Calu3 (cell line): ENCODE measurements around the gene EFEMP1. TPM values are rescaled to one million over a fixed set of nuclear protein-coding genes. Genes with fewer than 3 reads are reported as not detected.

Source experiments
- BruUV-seq: library from RNA; stranded (reverse); fragments of 400-500 nt; replicated peaks from 2 replicates; lab custom pipeline; 2021; lab: Mats Ljungman, UMichigan
- CTCF ChIA-PET: fragments of 300-600 bp; sonication (Branson Sonifier 250); formaldehyde crosslinking; loops from one replicate; lab custom pipeline; 2022; ENCODE audit warnings: antibody characterized with exemption; lab: Charles Lee
- DNase-seq: peaks from one replicate; pipeline ENCODE4 v3.0.0; 2022
- H3K27ac Mint-ChIP-seq: one replicate; pipeline ENCODE4 v1.8.0; 2022; ENCODE audit warnings: mixed read lengths; ENCODE audit not compliant: unreplicated experiment
- H3K27me3 Mint-ChIP-seq: one replicate; pipeline ENCODE4 v1.8.0; 2022; ENCODE audit warnings: mixed read lengths; ENCODE audit not compliant: unreplicated experiment
- H3K36me3 Mint-ChIP-seq: one replicate; pipeline ENCODE4 v1.8.0; 2022; ENCODE audit warnings: mild to moderate bottlenecking, moderate library complexity, mixed read lengths; ENCODE audit not compliant: insufficient read depth, unreplicated experiment
- H3K4me1 Mint-ChIP-seq: one replicate; pipeline ENCODE4 v1.8.0; 2022; ENCODE audit warnings: mild to moderate bottlenecking, low read depth, mixed read lengths; ENCODE audit not compliant: unreplicated experiment
- H3K4me3 Mint-ChIP-seq: one replicate; pipeline ENCODE4 v1.8.0; 2022; ENCODE audit warnings: mild to moderate bottlenecking, low read depth, moderate library complexity, mixed read lengths; ENCODE audit not compliant: unreplicated experiment
- H3K9me3 Mint-ChIP-seq: one replicate; pipeline ENCODE4 v1.8.0; 2022; ENCODE audit warnings: low read depth, mixed read lengths; ENCODE audit not compliant: unreplicated experiment
- intact Hi-C: fragments of 100-400 bp; cut with micrococcal nuclease; formaldehyde crosslinking; loops from one replicate; pipeline ENCODE4 v1.10.0; 2022; ENCODE audit not compliant: unreplicated experiment
- total RNA-seq: library from RNA; stranded (reverse); gene quantifications from 2 replicates; pipeline ENCODE4 v1.2.3, GENCODE V29; 2022
- TF ChIP-seq, protein P1 (sequence below): fragments of 200-600 bp; IDR thresholded peaks from one replicate; pipeline ENCODE4 v1.8.0; 2022; ENCODE audit warnings: antibody characterized with exemption; ENCODE audit not compliant: unreplicated experiment

EFEMP1 gene
- total RNA-seq, 1 experiment from 2014 or later, result 51.5 TPM

GRCh38 chr2:55916473-55917049 lies 7.0 kb downstream of the EFEMP1 start:
- no peak for DNase-seq
- Mint-ChIP-seq H3K36me3 (no peaks in the 10 kb centered on the region), H3K4me1 (no peaks in the 10 kb centered on the region), H3K9me3 (no peaks in the 10 kb centered on the region), H3K27ac (no peak overlapping the region), H3K27me3 (no peaks in the 10 kb centered on the region), H3K4me3 (no peak overlapping the region)
- CTCF ChIA-PET, result no interaction called here
- BruUV-seq, result no TSS peak
- TF ChIP-seq, protein P1, sequence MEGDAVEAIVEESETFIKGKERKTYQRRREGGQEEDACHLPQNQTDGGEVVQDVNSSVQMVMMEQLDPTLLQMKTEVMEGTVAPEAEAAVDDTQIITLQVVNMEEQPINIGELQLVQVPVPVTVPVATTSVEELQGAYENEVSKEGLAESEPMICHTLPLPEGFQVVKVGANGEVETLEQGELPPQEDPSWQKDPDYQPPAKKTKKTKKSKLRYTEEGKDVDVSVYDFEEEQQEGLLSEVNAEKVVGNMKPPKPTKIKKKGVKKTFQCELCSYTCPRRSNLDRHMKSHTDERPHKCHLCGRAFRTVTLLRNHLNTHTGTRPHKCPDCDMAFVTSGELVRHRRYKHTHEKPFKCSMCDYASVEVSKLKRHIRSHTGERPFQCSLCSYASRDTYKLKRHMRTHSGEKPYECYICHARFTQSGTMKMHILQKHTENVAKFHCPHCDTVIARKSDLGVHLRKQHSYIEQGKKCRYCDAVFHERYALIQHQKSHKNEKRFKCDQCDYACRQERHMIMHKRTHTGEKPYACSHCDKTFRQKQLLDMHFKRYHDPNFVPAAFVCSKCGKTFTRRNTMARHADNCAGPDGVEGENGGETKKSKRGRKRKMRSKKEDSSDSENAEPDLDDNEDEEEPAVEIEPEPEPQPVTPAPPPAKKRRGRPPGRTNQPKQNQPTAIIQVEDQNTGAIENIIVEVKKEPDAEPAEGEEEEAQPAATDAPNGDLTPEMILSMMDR, result no peak
- intact Hi-C loops, result no loop called here

DNA sequence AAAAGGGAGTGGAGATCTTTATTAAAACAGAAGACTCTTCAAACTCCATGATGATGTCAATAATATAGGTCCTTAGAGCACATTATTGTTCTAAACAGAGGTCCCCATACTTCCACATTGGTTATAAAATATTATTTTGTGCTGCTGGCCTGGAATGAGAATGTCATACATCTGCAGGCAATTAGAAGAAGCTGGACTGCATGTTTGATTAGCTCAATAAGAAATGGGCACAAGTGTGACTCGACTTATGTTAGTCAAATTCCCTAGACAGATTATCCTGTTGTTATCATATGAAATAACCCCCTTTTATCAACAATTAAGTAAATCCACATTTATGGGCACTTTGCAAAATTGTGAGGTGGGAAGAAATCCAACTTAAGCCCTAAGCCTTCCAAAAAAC lies 8.8 kb downstream of the EFEMP1 start:
- no peaks in the 10 kb centered on the region for H3K4me1 Mint-ChIP-seq
- H3K27ac Mint-ChIP-seq, result no peak overlapping the region
- no peak for DNase-seq
- TF ChIP-seq, protein P1, result no peak
- H3K9me3 Mint-ChIP-seq, result no peaks in the 10 kb centered on the region
- BruUV-seq, result no TSS peak
- CTCF ChIA-PET, result no interaction called here
- no peak overlapping the region for H3K4me3 Mint-ChIP-seq
- no peaks in the 10 kb centered on the region for H3K36me3 Mint-ChIP-seq
- intact Hi-C loops, result loop anchor here (5.0 kb wide), 1 partner anchor 362 kb away; no protein-coding TSS in a partner anchor
- H3K27me3 Mint-ChIP-seq, result no peaks in the 10 kb centered on the region

- intact Hi-C loops, result loop anchor here (5.0 kb wide), 1 partner anchor 361 kb away; no protein-coding TSS in a partner anchor
- no peak for DNase-seq
- H3K4me1 Mint-ChIP-seq, result no peaks in the 10 kb centered on the region
- TF ChIP-seq, protein P1, result no peak
- H3K27ac Mint-ChIP-seq, result no peak overlapping the region
- no peaks in the 10 kb centered on the region for H3K36me3 Mint-ChIP-seq
- H3K4me3 Mint-ChIP-seq, result no peak overlapping the region
- CTCF ChIA-PET, result no interaction called here
- BruUV-seq, result no TSS peak
- H3K9me3 Mint-ChIP-seq, result no peaks in the 10 kb centered on the region
- no peaks in the 10 kb centered on the region for H3K27me3 Mint-ChIP-seq
Measured at GRCh38 chr2:55912926-55913325, 10.7 kb downstream of the EFEMP1 start.

GRCh38 chr2:55910077-55910476 lies 13.5 kb downstream of the EFEMP1 start:
- no peak for DNase-seq
- no peaks in the 10 kb centered on the region for H3K36me3 Mint-ChIP-seq
- no peaks in the 10 kb centered on the region for H3K27me3 Mint-ChIP-seq
- H3K9me3 Mint-ChIP-seq, result no peaks in the 10 kb centered on the region
- CTCF ChIA-PET, result no interaction called here
- TF ChIP-seq, protein P1, result no peak
- BruUV-seq, result no TSS peak
- intact Hi-C loops, result loop anchor here (5.0 kb wide), 1 partner anchor 358 kb away; no protein-coding TSS in a partner anchor
- H3K4me1 Mint-ChIP-seq, result no peaks in the 10 kb centered on the region
- no peak overlapping the region for H3K27ac Mint-ChIP-seq
- H3K4me3 Mint-ChIP-seq, result no peak overlapping the region
